ENCODE data around the gene CABCOCO1. TPM values are rescaled to one million over a fixed set of nuclear protein-coding genes. Genes with fewer than 3 reads are reported as not detected.
A peak's percentile ranks its signal among the peaks of the same experiment; 100 is the strongest.

Gene CABCOCO1
- total RNA-seq, 2 experiments from 2014 or later, result not detected

- no peaks in the 10 kb centered on the region for H3K36me3 Mint-ChIP-seq
- no peak for ATAC-seq
- CTCF ChIA-PET, result no interaction called here
- no peak overlapping the region for H3K27ac Mint-ChIP-seq
- peaks cover 4% of the 10 kb centered on the region for H3K4me1 Mint-ChIP-seq
- no peak for DNase-seq
- no peaks in the 10 kb centered on the region for H3K27me3 Mint-ChIP-seq
- H3K4me3 Mint-ChIP-seq, result no peak overlapping the region
- H3K9me3 Mint-ChIP-seq (ENCODE audit: low read depth), result no peaks in the 10 kb centered on the region
Observed at GRCh38 chr10:61795147-61795546, 132.4 kb downstream of the CABCOCO1 start.

- H3K27ac Mint-ChIP-seq, result no peak overlapping the region
- no peak overlapping the region for H3K4me3 Mint-ChIP-seq
- no peaks in the 10 kb centered on the region for H3K36me3 Mint-ChIP-seq
Observed at GRCh38 chr10:61795551-61795950, 132.8 kb downstream of the CABCOCO1 start.

GRCh38 chr10:61796785-61797184, 134.1 kb downstream of the CABCOCO1 start:
- ATAC-seq, result no peak
- CTCF ChIA-PET, result interaction anchor here (1.1 kb wide), 1 partner anchor 12 kb away, joined by 4 read pairs; no protein-coding TSS in a partner anchor
- no peak overlapping the region for H3K27ac Mint-ChIP-seq

More at GRCh38 chr10:61795551-61795950, 132.8 kb downstream of the CABCOCO1 start:
- H3K9me3 Mint-ChIP-seq (ENCODE audit: low read depth), result no peaks in the 10 kb centered on the region
- CTCF ChIA-PET, result no interaction called here
- H3K4me1 Mint-ChIP-seq, result peaks cover 4% of the 10 kb centered on the region
- ATAC-seq, result no peak
- no peaks in the 10 kb centered on the region for H3K27me3 Mint-ChIP-seq
- DNase-seq, result no peak

GRCh38 chr10:61797304-61798153, 134.8 kb downstream of the CABCOCO1 start:
- CTCF ChIA-PET, result interaction anchor here (1.1 kb wide), 1 partner anchor 12 kb away, joined by 4 read pairs; no protein-coding TSS in a partner anchor
- Mint-ChIP-seq H3K27me3 (no peaks in the 10 kb centered on the region), H3K4me1 (peaks cover under 1% of the 10 kb centered on the region), H3K9me3 (ENCODE audit: low read depth) (no peaks in the 10 kb centered on the region), H3K27ac (no peak overlapping the region), H3K4me3 (no peak overlapping the region), H3K36me3 (no peaks in the 10 kb centered on the region)
- DNase-seq (no peak), ATAC-seq (no peak)

More at GRCh38 chr10:61796785-61797184, 134.1 kb downstream of the CABCOCO1 start:
- no peaks in the 10 kb centered on the region for H3K9me3 Mint-ChIP-seq (ENCODE audit: low read depth)
- DNase-seq, result no peak
- no peaks in the 10 kb centered on the region for H3K27me3 Mint-ChIP-seq
- peaks cover 4% of the 10 kb centered on the region for H3K4me1 Mint-ChIP-seq
- no peaks in the 10 kb centered on the region for H3K36me3 Mint-ChIP-seq
- no peak overlapping the region for H3K4me3 Mint-ChIP-seq

GRCh38 chr10:61798713-61799112, 136.0 kb downstream of the CABCOCO1 start:
- Mint-ChIP-seq H3K27ac (no peak overlapping the region), H3K4me1 (no peaks in the 10 kb centered on the region), H3K4me3 (no peak overlapping the region), H3K9me3 (ENCODE audit: low read depth) (no peaks in the 10 kb centered on the region), H3K36me3 (no peaks in the 10 kb centered on the region), H3K27me3 (no peaks in the 10 kb centered on the region)
- CTCF ChIA-PET, result no interaction called here
- ATAC-seq (no peak), DNase-seq (no peak)

GRCh38 chr10:61801484-61801883, 138.8 kb downstream of the CABCOCO1 start:
- Mint-ChIP-seq H3K27ac (no peak overlapping the region), H3K9me3 (ENCODE audit: low read depth) (no peaks in the 10 kb centered on the region), H3K4me1 (peaks cover 6% of the 10 kb centered on the region), H3K4me3 (no peak overlapping the region), H3K36me3 (no peaks in the 10 kb centered on the region), H3K27me3 (no peaks in the 10 kb centered on the region)
- DNase-seq, result no peak
- no peak for ATAC-seq
- CTCF ChIA-PET, result no interaction called here

GRCh38 chr10:61803269-61803668, 140.5 kb downstream of the CABCOCO1 start:
- Mint-ChIP-seq H3K27me3 (no peaks in the 10 kb centered on the region), H3K27ac (no peak overlapping the region), H3K36me3 (no peaks in the 10 kb centered on the region), H3K9me3 (ENCODE audit: low read depth) (no peaks in the 10 kb centered on the region), H3K4me1 (peaks cover 6% of the 10 kb centered on the region), H3K4me3 (no peak overlapping the region)
- CTCF ChIA-PET, result no interaction called here
- DNase-seq (no peak), ATAC-seq (no peak)

GRCh38 chr10:61804414-61804813, 141.7 kb downstream of the CABCOCO1 start:
- Mint-ChIP-seq H3K4me1 (peaks cover 6% of the 10 kb centered on the region), H3K36me3 (no peaks in the 10 kb centered on the region), H3K4me3 (no peak overlapping the region), H3K27ac (no peak overlapping the region), H3K9me3 (ENCODE audit: low read depth) (no peaks in the 10 kb centered on the region), H3K27me3 (no peaks in the 10 kb centered on the region)
- CTCF ChIA-PET, result no interaction called here
- ATAC-seq (no peak), DNase-seq (no peak)

- ATAC-seq, result no peak
- no peak for DNase-seq
- CTCF ChIA-PET, result no interaction called here
- Mint-ChIP-seq H3K9me3 (ENCODE audit: low read depth) (no peaks in the 10 kb centered on the region), H3K4me3 (no peak overlapping the region), H3K27me3 (no peaks in the 10 kb centered on the region), H3K36me3 (peaks cover 3% of the 10 kb centered on the region), H3K27ac (no peak overlapping the region), H3K4me1 (peaks cover 6% of the 10 kb centered on the region)
Observed at GRCh38 chr10:61805091-61805490, 142.4 kb downstream of the CABCOCO1 start.

- DNase-seq (no peak), ATAC-seq (no peak)
- no peak overlapping the region for H3K27ac Mint-ChIP-seq
- peaks cover 17% of the 10 kb centered on the region for H3K4me1 Mint-ChIP-seq
- no peak overlapping the region for H3K4me3 Mint-ChIP-seq
- CTCF ChIA-PET, result interaction anchor here (0.9 to 1.8 kb wide), 2 partner anchors 51 to 59 kb away, joined by 3 to 5 read pairs; no protein-coding TSS in a partner anchor
- H3K36me3 Mint-ChIP-seq, result peaks cover 7% of the 10 kb centered on the region
- no peaks in the 10 kb centered on the region for H3K27me3 Mint-ChIP-seq
- H3K9me3 Mint-ChIP-seq (ENCODE audit: low read depth), result no peaks in the 10 kb centered on the region
Observed at GRCh38 chr10:61810263-61810662, 147.5 kb downstream of the CABCOCO1 start.

GRCh38 chr10:61812052-61812721, 149.5 kb downstream of the CABCOCO1 start:
- H3K4me3 Mint-ChIP-seq, result no peak overlapping the region
- no peaks in the 10 kb centered on the region for H3K27me3 Mint-ChIP-seq
- peak; percentile 61 for ATAC-seq
- peaks cover 17% of the 10 kb centered on the region for H3K4me1 Mint-ChIP-seq
- H3K9me3 Mint-ChIP-seq (ENCODE audit: low read depth), result no peaks in the 10 kb centered on the region
- DNase-seq, result no peak
- peaks cover 7% of the 10 kb centered on the region for H3K36me3 Mint-ChIP-seq
- no peak overlapping the region for H3K27ac Mint-ChIP-seq
- CTCF ChIA-PET, result interaction anchor here (1.7 to 1.8 kb wide), 2 partner anchors 28 to 61 kb away, joined by 3 to 5 read pairs; no protein-coding TSS in a partner anchor

- Mint-ChIP-seq H3K9me3 (ENCODE audit: low read depth) (no peaks in the 10 kb centered on the region), H3K4me3 (no peak overlapping the region), H3K27ac (no peak overlapping the region), H3K36me3 (peaks cover 7% of the 10 kb centered on the region), H3K4me1 (peaks cover 17% of the 10 kb centered on the region), H3K27me3 (no peaks in the 10 kb centered on the region)
- ATAC-seq (no peak), DNase-seq (no peak)
- CTCF ChIA-PET, result interaction anchor here (1.7 kb wide), 1 partner anchor 29 kb away, joined by 3 read pairs; no protein-coding TSS in a partner anchor
Observed at GRCh38 chr10:61812920-61813319, 150.2 kb downstream of the CABCOCO1 start.

- no peak for DNase-seq
- Mint-ChIP-seq H3K4me1 (peaks cover 19% of the 10 kb centered on the region), H3K36me3 (peaks cover 7% of the 10 kb centered on the region), H3K27me3 (no peaks in the 10 kb centered on the region), H3K9me3 (ENCODE audit: low read depth) (no peaks in the 10 kb centered on the region), H3K4me3 (no peak overlapping the region), H3K27ac (peak overlapping the region; percentile 5)
- CTCF ChIA-PET, result interaction anchor here (1.3 to 1.4 kb wide), 2 partner anchors 21 to 64 kb away, joined by 3 to 6 read pairs; no protein-coding TSS in a partner anchor
- no peak for ATAC-seq
Observed at GRCh38 chr10:61814160-61814559, 151.4 kb downstream of the CABCOCO1 start.

Data from activated CD8-positive, alpha-beta memory T cell treated with anti-CD3 and anti-CD28 coated beads, Interleukin-2, amount 10 ng/mL, durations not matched to agents 7 days and 5 days (primary cell).